Mesodermal cell (in vitro differentiated cells): Measurements from ENCODE around the gene DOCK2.

Experiments used
- H3K27ac ChIP-seq: 2 replicates; pipeline ENCODE4 v1.7.0; 2013; ENCODE audit warnings: mild to moderate bottlenecking, low read depth, low read length, moderate library complexity; ENCODE audit not compliant: severe bottlenecking
- H3K36me3 ChIP-seq: 2 replicates; pipeline ENCODE4 v1.7.1; 2013; ENCODE audit warnings: mild to moderate bottlenecking, low read length, moderate library complexity; ENCODE audit not compliant: control insufficient read depth, insufficient read depth
- H3K4me1 ChIP-seq: one replicate; pipeline ENCODE4 v1.7.1; 2013; ENCODE audit warnings: mild to moderate bottlenecking, low read length; ENCODE audit not compliant: insufficient read depth, control insufficient read depth, poor library complexity, severe bottlenecking
- H3K4me3 ChIP-seq: 2 replicates; pipeline ENCODE4 v1.7.0; 2013; ENCODE audit warnings: low read length, control low read depth, mild to moderate bottlenecking; ENCODE audit not compliant: insufficient read depth, poor library complexity, severe bottlenecking; ENCODE audit errors: extremely low read depth
- H3K9me3 ChIP-seq: 2 replicates; pipeline ENCODE4 v1.7.1; 2013; ENCODE audit warnings: mild to moderate bottlenecking, low read length, moderate library complexity; ENCODE audit not compliant: control insufficient read depth
- WGBS, 2 experiments: methylation state at CpG; one replicate each; pipeline ENCODE4 v1.1.5; 2013; ENCODE audit warnings: missing lambda C conversion rate in 2 of 2; ENCODE audit not compliant: insufficient coverage in 2 of 2; 5-methylcytosine and 5-hydroxymethylcytosine counted together

Gene DOCK2

DNA sequence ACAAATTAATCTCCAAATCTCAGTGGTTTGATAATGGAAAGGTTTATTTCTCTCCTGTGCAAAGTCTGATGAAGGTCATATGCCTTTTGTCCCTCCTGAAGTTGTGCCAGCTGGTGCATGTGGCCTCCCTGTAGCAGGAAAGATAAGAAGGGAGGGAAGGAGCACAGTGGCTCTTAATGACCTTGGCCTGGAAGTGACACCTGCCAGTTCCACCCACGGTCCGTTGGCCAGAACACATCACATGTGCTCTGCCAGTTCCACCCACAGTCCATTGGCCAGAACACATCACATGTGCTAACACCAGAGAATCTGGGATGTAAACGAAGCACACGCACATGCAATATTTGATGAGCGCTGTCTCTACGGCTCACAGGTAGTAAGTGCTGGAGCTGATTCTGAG lies 130.9 kb downstream of the DOCK2 start:
- peaks cover 6% of the 10 kb centered on the region for H3K4me1 ChIP-seq

DNA sequence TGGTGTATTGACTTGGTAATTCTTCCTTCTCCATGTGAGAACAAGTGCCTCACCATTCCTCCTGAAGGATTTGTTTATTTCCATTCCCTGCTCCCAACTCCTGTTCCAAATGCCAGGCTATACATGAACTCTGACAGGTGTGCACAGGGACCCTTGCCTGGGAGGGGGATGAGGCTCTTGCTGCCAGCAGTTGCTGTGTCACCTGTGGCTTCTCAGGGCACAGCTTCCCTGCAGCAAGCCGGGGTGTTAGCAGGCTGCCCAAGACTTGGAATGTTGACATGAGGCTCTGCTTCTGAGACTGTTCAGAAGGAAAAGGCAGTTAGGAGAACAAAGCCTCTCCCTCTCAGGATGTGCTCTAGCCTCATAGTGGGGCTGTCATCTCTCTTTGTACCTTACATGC lies 131.3 kb downstream of the DOCK2 start:
- peaks cover 1% of the 10 kb centered on the region for H3K4me1 ChIP-seq
- H3K4me3 ChIP-seq = no peak overlapping the region
- H3K27ac ChIP-seq = no peak overlapping the region
- 86% methylated on average over 1 of the region's 1 CpG; no CpG with 5 or more reads in 1 of the 2 experiments for WGBS, 2 experiments
- H3K9me3 ChIP-seq = no peaks in the 10 kb centered on the region
- H3K36me3 ChIP-seq = no peaks in the 10 kb centered on the region

More for the DNA sequence above, 130.9 kb downstream of the DOCK2 start:
- no peaks in the 10 kb centered on the region for H3K9me3 ChIP-seq
- no peaks in the 10 kb centered on the region for H3K36me3 ChIP-seq
- no peak overlapping the region for H3K4me3 ChIP-seq
- WGBS, 2 experiments = 70 to 81% methylated on average over 6 of the region's 6 CpGs
- H3K27ac ChIP-seq = no peak overlapping the region

DNA sequence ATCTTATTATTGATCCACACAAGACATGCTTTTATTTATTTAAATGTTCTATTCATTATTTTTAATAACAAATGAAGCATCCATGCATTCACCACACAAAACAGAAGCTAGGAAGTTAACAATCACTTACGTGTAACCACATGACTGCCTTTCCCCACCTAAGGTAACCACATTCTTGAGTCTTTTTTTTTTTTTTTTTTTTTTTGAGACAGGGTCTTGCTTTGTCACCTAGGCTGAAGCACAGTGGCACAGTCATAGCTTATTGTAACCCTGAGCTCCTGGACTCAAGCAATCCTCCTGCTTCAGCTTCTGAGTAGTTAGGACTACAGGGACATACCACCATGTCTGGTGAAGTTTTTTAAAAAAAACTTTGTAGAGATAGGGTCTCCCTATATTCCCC lies 133.0 kb downstream of the DOCK2 start:
- WGBS, 2 experiments = no CpG with 5 or more reads among the region's 1 CpG
- H3K9me3 ChIP-seq = no peaks in the 10 kb centered on the region
- H3K27ac ChIP-seq = no peak overlapping the region
- no peaks in the 10 kb centered on the region for H3K36me3 ChIP-seq
- H3K4me3 ChIP-seq = no peak overlapping the region
- no peaks in the 10 kb centered on the region for H3K4me1 ChIP-seq

DNA sequence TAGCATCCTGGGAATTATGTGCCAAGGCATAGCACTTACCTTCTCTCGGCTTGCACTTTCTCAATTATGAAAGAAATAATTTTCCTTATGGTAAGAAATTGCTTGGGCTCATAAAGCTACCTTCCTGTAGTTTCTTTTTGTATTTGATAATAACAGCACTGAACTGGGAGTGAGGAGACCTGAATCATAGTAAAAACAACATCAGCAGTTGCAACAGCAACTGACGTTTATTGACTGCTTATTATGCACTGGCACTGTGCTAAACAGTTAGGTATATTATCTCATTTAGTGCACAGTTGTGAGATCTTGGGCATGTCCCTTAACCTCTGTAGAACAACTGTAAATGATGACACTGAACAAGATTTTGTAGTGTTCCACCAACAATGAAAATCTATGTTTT lies 135.2 kb downstream of the DOCK2 start:
- Histone ChIP-seq H3K4me1 (no peaks in the 10 kb centered on the region), H3K4me3 (no peak overlapping the region), H3K36me3 (no peaks in the 10 kb centered on the region), H3K27ac (no peak overlapping the region), H3K9me3 (no peaks in the 10 kb centered on the region)
- WGBS, 2 experiments = 90% methylated on average over 1 of the region's 2 CpGs; no CpG with 5 or more reads in 1 of the 2 experiments

DNA sequence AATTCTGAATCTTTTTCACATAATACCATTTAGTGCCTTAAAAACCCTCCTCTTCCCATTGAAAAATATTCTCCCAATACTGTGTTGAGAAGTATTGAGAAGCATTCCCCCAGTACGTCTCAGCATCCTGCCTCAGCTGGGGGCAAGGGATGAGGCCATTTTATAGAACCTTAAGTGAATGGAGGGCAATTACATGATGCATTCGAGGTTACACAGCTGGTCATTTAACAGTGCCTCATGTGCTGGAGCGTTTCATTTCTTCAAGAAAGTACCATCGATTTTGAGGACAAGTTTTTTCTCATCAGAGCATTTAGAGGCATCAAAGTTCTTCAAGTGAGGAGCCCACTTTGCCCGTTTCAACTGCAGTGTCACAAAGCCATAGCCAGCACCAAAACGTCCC lies 135.6 kb downstream of the DOCK2 start:
- no peak overlapping the region for H3K4me3 ChIP-seq

DNA sequence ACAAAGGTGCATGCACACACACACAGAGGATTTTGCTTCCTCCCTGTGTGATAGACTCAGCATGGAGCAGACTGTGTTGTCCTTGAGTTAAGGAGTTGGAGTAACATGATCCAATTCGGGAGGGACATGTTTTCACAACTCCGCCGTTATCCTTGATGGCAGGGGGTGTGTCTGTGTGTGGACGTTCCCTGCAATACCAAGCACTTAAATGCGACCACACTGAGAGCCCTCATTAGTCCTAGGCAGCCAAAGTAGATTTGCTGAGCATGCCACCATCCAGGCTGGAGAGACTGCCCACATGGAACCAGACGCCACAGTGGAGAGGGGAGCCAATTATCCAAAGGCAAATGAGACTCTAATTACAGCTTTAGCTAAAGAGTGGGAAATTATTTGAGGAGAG lies 140.1 kb downstream of the DOCK2 start:
- Histone ChIP-seq H3K27ac (no peak overlapping the region), H3K9me3 (no peaks in the 10 kb centered on the region), H3K36me3 (no peaks in the 10 kb centered on the region), H3K4me3 (no peak overlapping the region), H3K4me1 (no peaks in the 10 kb centered on the region)
- 57 to 61% methylated on average over 4 to 5 of the region's 6 CpGs for WGBS, 2 experiments

More for the DNA sequence above, 135.6 kb downstream of the DOCK2 start:
- 88% methylated on average over 5 to 6 of the region's 6 CpGs for WGBS, 2 experiments
- Histone ChIP-seq H3K4me1 (no peaks in the 10 kb centered on the region), H3K9me3 (no peaks in the 10 kb centered on the region), H3K36me3 (no peaks in the 10 kb centered on the region), H3K27ac (no peak overlapping the region)

DNA sequence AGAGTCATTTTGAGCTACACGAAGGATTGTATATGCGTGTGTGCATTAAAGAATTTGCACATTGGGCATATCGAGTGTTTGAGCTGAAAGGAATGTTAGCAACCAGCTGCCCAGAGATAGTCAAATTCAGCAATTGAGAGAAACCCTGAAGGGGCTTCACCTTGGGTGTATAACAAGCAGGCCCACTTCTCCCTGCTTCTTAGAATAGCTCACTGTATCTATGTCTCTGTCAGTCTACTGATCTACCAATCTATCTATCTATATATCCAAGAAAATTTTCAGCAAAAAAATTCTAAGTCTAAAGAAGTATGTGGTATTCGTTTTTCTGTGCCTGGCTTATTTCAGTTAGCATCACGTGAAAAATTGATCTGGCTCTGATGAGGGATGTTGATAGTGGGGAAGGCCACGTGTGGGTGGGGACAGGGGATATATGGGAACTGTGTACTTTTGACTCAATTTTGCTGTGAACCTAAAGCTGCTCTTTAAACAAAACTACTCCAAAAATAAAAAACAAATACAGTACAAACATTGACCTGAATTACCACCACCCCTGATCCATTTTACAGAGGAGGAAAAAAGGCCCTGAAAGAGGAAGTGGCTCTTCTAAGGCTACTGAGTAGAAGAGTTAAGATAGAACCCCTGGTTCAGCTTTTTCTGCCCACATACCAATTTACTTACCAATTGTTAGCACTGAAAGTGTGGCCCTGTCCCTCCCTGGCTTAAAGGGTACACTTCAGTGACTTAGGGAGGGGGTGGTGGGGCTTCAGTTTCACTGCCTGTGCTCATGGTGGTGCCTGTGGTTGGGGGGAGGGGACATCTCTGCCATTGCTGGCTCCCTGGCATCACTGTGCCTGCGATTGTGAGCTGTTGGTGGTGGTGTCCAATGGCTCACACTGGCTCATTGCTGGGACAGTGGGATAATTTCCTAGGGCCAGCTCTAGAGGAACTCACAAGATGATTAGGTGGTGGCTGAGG lies 141.8 kb downstream of the DOCK2 start:
- Histone ChIP-seq H3K36me3 (no peaks in the 10 kb centered on the region), H3K4me1 (no peaks in the 10 kb centered on the region), H3K9me3 (no peaks in the 10 kb centered on the region), H3K4me3 (no peak overlapping the region), H3K27ac (no peak overlapping the region)
- 79 to 80% methylated on average over 2 to 6 of the region's 7 CpGs for WGBS, 2 experiments

DNA sequence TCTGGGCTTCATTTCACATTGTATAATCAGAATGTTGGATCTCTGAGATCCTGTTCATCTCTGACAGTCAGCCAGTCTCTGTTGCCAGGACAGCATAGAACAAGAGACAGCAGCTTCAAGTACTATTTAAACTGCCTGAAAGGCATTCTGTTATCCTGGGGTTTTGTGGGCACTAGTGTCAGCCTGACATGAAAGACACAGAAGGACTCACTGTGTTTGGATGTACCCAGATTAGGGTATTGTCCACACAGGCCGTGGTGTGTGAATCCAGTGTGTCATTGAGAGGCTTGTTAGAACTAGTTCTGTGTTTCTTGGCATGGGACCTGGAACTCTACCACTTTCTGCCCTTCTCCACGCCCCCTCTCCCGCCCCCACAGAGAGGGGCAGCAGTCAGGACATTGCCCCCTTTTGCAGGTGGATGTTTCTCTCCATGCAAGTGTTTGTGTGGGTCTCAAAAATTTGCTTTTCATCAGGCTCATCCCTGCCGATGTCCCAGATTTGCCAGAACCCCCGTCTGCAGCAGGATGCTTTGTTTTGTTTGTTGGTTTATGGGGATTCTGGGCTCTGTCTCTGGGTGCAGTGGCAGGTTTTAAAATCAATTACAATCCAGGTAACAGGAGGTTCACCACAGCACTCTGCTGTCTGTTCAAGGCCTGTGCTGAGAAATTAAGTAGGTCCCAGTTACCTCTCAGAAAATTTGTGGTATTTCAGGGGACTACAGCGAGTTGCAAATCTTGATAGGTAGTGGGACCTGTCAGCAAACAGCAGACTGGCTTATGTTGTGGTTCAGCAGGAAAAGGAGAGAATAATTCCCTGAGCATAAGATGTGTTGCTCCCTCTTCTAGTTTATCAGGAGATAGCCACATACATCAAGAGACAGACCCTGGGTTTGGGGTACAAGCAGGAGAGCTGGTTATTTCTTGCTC lies 144.6 kb downstream of the DOCK2 start:
- Histone ChIP-seq H3K36me3 (no peaks in the 10 kb centered on the region), H3K4me1 (peaks cover 6% of the 10 kb centered on the region), H3K9me3 (no peaks in the 10 kb centered on the region), H3K4me3 (no peak overlapping the region), H3K27ac (no peak overlapping the region)
- WGBS, 2 experiments = 64 to 100% methylated on average over 1 to 3 of the region's 6 CpGs

DNA sequence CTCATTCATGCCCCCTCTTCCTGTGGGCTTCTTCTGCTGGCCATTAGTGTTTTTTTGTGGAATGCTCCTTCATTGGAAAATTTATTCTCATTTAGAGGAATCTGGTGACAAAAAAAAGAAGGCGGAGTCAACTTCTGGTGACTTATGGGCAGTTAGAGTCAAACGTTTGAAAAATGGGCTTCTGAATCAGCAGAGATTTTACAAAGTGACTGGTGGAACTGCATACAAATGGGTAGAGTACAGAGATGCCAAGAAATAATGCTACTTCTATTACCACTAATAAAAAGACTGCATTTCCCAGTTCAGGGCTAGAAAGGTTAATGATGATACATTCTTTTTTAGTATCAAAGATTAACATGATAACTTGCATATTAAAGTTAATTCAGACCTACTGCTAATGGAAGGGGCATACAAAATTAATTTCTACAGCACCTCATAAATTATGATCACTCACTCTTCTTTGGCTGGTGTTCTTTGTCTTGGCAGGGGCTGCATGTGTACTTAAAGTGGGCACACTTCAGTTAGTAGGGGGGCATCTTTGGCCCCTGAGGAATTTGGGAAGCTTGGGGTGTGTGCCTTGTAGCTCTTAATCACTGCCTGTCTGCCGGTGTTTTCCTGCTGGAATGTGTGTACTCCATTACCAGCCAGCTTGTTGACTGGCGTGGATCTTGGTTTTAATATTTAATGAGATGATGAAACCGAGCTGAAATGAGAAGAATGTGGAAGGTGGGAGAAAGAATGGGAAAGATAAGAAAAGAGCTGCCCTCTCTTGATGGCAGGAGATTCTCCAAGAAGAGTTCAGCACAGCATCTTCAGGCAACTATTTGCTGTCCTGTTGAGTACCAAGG lies 148.9 kb downstream of the DOCK2 start:
- Histone ChIP-seq H3K36me3 (no peaks in the 10 kb centered on the region), H3K4me1 (peaks cover 13% of the 10 kb centered on the region), H3K9me3 (no peaks in the 10 kb centered on the region), H3K4me3 (no peak overlapping the region), H3K27ac (no peak overlapping the region)
- 66 to 78% methylated on average over 4 to 5 of the region's 5 CpGs for WGBS, 2 experiments

DNA sequence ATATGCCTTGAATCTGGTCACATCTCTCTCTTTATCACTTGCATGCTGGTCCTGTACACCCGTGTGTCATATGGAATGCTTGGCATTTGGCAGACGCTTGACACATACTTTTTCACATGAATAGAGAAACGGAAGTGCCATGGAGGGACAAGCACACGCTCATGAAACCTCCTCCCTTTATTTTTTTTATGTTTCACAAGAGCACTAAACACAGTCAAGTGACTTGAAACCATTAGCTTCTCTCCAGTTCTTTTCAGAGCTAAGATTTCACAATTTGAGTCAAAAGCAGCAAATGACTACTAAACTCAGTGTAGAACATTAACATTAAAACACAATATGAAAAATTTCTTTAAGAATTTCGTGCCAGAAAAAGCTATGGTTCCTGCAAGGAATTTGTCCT lies 151.1 kb downstream of the DOCK2 start:
- peaks cover 13% of the 10 kb centered on the region for H3K4me1 ChIP-seq
- 75 to 89% methylated on average over 3 to 4 of the region's 5 CpGs for WGBS, 2 experiments
- H3K36me3 ChIP-seq = no peaks in the 10 kb centered on the region
- no peaks in the 10 kb centered on the region for H3K9me3 ChIP-seq
- no peak overlapping the region for H3K27ac ChIP-seq
- H3K4me3 ChIP-seq = no peak overlapping the region
